ENCODE measurements around the gene UBE2C. TPM values are rescaled to one million over a fixed set of nuclear protein-coding genes. Genes with fewer than 3 reads are reported as not detected.

UBE2C gene
- total RNA-seq, 1 experiment from 2014 or later, result 268 TPM

DNA sequence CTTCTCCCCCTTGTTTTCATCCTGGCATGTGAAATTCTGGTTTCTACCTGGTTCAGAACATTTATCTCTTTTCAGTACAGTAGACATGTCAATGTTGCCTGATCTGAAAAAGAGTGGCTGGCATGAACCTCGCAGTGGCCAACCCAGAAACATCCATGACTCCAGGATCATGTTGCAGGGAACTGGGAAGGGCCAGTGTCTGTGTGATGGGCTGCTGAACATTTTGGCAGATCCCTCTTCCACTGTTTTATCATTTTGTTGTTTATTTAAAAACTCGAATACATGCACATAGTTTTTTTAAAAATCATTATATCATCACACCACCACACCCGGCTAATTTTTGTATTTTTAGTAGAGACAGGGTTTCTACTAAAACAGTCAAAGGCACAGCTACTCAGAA, 39.8 kb upstream of the UBE2C start:
- Histone ChIP-seq H3K9me3 (ENCODE audit: control insufficient read depth, low read depth, low read length) (no peaks in the 10 kb centered on the region), H2BK20ac (ENCODE audit: low read depth, low read length, poor library complexity, severe bottlenecking) (no peak overlapping the region), H3K23ac (ENCODE audit: insufficient read length, low read depth, low read length) (no peak overlapping the region), H4K20me1 (ENCODE audit: control insufficient read depth, insufficient read depth, insufficient read length) (no peaks in the 10 kb centered on the region), H3K18ac (ENCODE audit: insufficient read length, low read depth, low read length) (no peak overlapping the region), H3K4me1 (ENCODE audit: insufficient read depth, low read length) (0 out of 2 replicates have a peak, but pooled peaks cover 2% of the 10 kb centered on the region), H2AFZ (ENCODE audit: low read length) (no peak overlapping the region), H2BK5ac (ENCODE audit: insufficient read length, low read length) (no peak overlapping the region), H3K14ac (ENCODE audit: insufficient read depth, low read length) (no peak overlapping the region), H4K91ac (ENCODE audit: insufficient read length, low read depth, low read length) (no peak overlapping the region), H2BK15ac (ENCODE audit: low read depth, low read length) (no peak overlapping the region), H3K4ac (ENCODE audit: low read depth, low read length) (no peak overlapping the region), H2AK5ac (ENCODE audit: insufficient read length, low read length) (no peak overlapping the region), H3K56ac (ENCODE audit: insufficient read length, low read depth, low read length) (no peak overlapping the region), H2BK120ac (ENCODE audit: low read depth, low read length, poor library complexity, severe bottlenecking) (no peak overlapping the region), H3K9ac (ENCODE audit: extremely low read depth, insufficient read length, low read length) (no peak overlapping the region), H3K27ac (ENCODE audit: insufficient read length, low read depth, low read length) (no peak overlapping the region), H3K79me2 (ENCODE audit: insufficient read depth, low read length) (no peaks in the 10 kb centered on the region), H4K5ac (ENCODE audit: insufficient read length, low read depth, low read length) (no peak overlapping the region), H3K4me2 (ENCODE audit: insufficient read depth, insufficient read length, low read length) (no peak overlapping the region), H3K23me2 (ENCODE audit: insufficient read length, low read depth, low read length, poor library complexity, severe bottlenecking) (no peaks in the 10 kb centered on the region), H3T11ph (ENCODE audit: low read length) (no peak overlapping the region), H3K79me1 (ENCODE audit: insufficient read depth, low read depth, low read length, poor library complexity, severe bottlenecking) (no peaks in the 10 kb centered on the region), H4K8ac (replicated peaks; ENCODE audit: insufficient read length, low read depth, low read length) (no peak overlapping the region), H3K27me3 (ENCODE audit: insufficient read depth, low read length) (no peaks in the 10 kb centered on the region), H2BK12ac (ENCODE audit: insufficient read length, low read depth, low read length) (no peak overlapping the region)
- no peak overlapping the region for H3K4me3 Mint-ChIP-seq
- TF ChIP-seq, protein P1, sequence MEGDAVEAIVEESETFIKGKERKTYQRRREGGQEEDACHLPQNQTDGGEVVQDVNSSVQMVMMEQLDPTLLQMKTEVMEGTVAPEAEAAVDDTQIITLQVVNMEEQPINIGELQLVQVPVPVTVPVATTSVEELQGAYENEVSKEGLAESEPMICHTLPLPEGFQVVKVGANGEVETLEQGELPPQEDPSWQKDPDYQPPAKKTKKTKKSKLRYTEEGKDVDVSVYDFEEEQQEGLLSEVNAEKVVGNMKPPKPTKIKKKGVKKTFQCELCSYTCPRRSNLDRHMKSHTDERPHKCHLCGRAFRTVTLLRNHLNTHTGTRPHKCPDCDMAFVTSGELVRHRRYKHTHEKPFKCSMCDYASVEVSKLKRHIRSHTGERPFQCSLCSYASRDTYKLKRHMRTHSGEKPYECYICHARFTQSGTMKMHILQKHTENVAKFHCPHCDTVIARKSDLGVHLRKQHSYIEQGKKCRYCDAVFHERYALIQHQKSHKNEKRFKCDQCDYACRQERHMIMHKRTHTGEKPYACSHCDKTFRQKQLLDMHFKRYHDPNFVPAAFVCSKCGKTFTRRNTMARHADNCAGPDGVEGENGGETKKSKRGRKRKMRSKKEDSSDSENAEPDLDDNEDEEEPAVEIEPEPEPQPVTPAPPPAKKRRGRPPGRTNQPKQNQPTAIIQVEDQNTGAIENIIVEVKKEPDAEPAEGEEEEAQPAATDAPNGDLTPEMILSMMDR (conservative IDR thresholded peaks at IDR 0.05), result no peak
- no peak for DNase-seq
- peaks cover 4 to 8% of the 10 kb centered on the region in 2 experiments for H3K4me1 Mint-ChIP-seq
- H3K36me3 Mint-ChIP-seq (ENCODE audit: insufficient read depth in 1 of 3, low read depth in 3 of 3), result no peaks in the 10 kb centered on the region; a peak in 1 of 7 replicates
- H3K27ac Mint-ChIP-seq, result no peak overlapping the region
- peaks cover 1% of the 10 kb centered on the region for H3K27me3 Mint-ChIP-seq (ENCODE audit: low read depth)
- no CpG with 5 or more reads among the region's 3 CpGs for WGBS (ENCODE audit: extremely low coverage, insufficient read length, low lambda C conversion rate)
- no peaks in the 10 kb centered on the region; a peak in 1 of 5 replicates for H3K9me3 Mint-ChIP-seq
